ENCODE measurements around the gene IRF7.

- TF ChIP-seq EZH2 (IDR thresholded peaks at IDR 0.05; ENCODE audit: insufficient read depth, poor library complexity, severe bottlenecking) (no peak), EZH2phosphoT487 (IDR thresholded peaks at IDR 0.05; ENCODE audit: insufficient read depth, low read depth) (no peak)
These were observed 38.7 kb downstream of the IRF7 start for GRCh38 chr11:576811-577610.

Data from GM23248 (cell line).